NB4 (cell line): ENCODE measurements around the gene BLCAP.
A peak's percentile ranks its signal among the peaks of the same experiment; 100 is the strongest.

ENCODE experiments used
- DNase-seq: peaks from one replicate; pipeline ENCODE4 v3.0.0; 2010; ENCODE audit warnings: low read depth
- H3K4me3 ChIP-seq: one replicate; pipeline ENCODE4 v1.5.1; 2011; ENCODE audit warnings: mild to moderate bottlenecking, low read depth, low read length, moderate library complexity
- MYC ChIP-seq: IDR thresholded peaks from 2 replicates; pipeline ENCODE4 v1.6.1; 2011; ENCODE audit warnings: low read depth, low read length
- POLR2A ChIP-seq: IDR thresholded peaks from 2 replicates; pipeline ENCODE4 v1.6.1; 2011; ENCODE audit warnings: mild to moderate bottlenecking; ENCODE audit not compliant: insufficient read length; ENCODE audit errors: extremely low read depth
- TF ChIP-seq, protein P1 (sequence below): IDR thresholded peaks from 2 replicates; pipeline ENCODE4 v1.6.1; 2011; ENCODE audit warnings: low read depth, low read length
- TF ChIP-seq, protein P2 (sequence below): IDR thresholded peaks from one replicate; pipeline ENCODE4 v1.5.1; 2012; ENCODE audit warnings: low read depth, low read length

BLCAP gene

DNA sequence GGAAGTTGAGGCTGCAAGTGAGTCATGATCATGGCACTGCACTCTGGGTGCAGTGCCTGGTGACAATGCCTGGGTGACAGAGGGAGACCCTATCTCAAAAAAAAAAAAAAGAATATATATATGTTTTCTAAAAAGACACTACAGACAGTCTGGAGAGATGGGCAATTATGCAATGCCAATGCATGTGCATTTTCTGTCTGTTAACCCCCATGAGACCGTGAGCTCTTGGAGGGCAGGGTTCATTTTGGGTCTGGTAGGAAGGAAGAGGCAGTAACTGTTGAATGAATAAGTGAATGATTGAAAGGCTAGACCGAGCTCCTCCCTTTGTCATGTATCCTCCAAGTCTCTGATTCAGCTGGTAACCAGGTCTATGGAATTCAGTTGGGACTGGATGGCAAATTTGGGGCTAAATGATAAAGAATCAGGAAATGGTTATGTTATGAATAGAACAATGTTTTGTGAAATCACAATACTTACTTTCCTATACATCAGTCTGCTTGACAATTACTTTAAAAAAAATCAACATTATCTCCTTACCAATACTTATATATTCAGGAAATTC lies 5.6 kb upstream of the BLCAP start:
- TF ChIP-seq MYC, result 0 out of 2 replicates have a peak, but pooled peaks have one; percentile 16
- TF ChIP-seq, protein P1, sequence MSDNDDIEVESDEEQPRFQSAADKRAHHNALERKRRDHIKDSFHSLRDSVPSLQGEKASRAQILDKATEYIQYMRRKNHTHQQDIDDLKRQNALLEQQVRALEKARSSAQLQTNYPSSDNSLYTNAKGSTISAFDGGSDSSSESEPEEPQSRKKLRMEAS, result 0 out of 2 replicates have a peak, but pooled peaks have one; percentile 7
- TF ChIP-seq POLR2A, result no peak
- DNase-seq, result peak; percentile 69
- H3K4me3 ChIP-seq, result no peak overlapping the region

DNA sequence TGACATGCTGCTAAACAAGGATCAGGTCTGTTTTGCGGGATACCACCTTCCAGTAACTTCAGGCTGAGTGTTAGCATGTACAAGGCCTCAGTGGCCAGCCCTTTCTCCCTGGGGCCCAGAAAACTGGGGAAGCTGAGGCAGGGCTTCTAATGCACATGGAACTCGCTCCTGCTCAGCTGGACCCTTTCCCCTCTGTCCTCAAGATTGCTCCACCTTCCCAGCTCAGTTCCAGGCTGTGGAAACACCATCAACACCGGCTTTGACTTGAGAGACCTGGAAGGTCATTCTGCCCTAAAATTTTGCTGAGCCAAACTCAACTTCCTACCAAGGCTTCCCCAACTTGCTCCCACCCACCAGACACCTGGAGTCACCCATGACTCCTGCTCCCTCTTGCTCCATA lies 4.2 kb upstream of the BLCAP start:
- TF ChIP-seq MYC (no peak), POLR2A (no peak)
- TF ChIP-seq, protein P2, sequence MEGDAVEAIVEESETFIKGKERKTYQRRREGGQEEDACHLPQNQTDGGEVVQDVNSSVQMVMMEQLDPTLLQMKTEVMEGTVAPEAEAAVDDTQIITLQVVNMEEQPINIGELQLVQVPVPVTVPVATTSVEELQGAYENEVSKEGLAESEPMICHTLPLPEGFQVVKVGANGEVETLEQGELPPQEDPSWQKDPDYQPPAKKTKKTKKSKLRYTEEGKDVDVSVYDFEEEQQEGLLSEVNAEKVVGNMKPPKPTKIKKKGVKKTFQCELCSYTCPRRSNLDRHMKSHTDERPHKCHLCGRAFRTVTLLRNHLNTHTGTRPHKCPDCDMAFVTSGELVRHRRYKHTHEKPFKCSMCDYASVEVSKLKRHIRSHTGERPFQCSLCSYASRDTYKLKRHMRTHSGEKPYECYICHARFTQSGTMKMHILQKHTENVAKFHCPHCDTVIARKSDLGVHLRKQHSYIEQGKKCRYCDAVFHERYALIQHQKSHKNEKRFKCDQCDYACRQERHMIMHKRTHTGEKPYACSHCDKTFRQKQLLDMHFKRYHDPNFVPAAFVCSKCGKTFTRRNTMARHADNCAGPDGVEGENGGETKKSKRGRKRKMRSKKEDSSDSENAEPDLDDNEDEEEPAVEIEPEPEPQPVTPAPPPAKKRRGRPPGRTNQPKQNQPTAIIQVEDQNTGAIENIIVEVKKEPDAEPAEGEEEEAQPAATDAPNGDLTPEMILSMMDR, result no peak
- TF ChIP-seq, protein P1, result no peak
- H3K4me3 ChIP-seq, result no peak overlapping the region
- DNase-seq, result no peak

DNA sequence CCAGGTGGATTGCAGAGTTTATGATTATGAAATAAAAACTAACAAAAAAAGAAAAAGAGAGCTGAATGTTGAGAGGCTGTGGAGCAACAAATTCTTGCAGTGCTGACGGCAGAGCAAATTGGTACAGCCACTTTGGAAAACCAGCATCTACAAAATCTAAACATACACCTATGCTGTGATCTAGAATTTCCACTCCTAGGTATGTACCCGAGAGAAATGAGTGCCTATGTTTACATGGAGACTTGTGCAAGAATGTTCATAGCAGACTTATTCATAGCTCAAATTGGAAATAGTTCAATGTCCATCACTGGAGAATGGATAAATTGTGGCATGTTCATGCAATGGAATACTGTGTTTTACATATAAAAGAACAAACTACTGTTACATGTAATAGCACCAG lies 3.0 kb upstream of the BLCAP start:
- H3K4me3 ChIP-seq, result no peak overlapping the region
- no peak for TF ChIP-seq POLR2A
- TF ChIP-seq, protein P2, result no peak
- TF ChIP-seq MYC, result no peak
- TF ChIP-seq, protein P1, result no peak
- no peak for DNase-seq

DNA sequence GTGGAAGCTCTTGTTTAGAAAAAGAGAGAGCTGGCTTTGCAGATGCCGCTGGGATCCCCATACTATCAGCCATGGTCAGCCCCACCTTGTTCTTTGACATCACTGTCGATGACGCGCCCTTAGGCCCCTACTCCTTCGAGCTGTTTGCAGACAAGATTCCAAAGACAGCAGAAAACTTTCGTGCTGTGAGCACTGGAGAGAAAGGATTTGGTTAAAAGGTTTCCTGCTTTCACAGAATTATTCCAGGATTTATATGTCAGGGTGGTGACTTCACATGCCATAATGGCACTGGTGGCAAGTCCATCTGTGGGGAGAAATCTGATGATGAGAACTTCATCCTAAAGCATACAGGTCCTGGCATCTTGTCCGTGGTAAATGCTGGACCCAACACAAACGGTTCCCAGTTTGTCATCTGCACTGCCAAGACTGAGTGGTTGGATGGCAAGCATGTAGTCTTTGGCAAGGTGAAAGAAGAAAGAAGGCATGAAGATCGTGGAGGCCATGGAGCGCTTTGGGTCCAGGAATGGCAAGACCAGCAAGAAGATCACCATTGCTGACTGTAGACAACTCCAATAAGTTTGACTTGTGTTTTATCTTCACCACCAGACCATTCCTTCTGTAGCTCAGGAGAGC lies 2.4 kb upstream of the BLCAP start:
- TF ChIP-seq, protein P1, result no peak
- no peak for TF ChIP-seq POLR2A
- TF ChIP-seq MYC, result no peak
- TF ChIP-seq, protein P2, result no peak
- no peak for DNase-seq
- no peak overlapping the region for H3K4me3 ChIP-seq

DNA sequence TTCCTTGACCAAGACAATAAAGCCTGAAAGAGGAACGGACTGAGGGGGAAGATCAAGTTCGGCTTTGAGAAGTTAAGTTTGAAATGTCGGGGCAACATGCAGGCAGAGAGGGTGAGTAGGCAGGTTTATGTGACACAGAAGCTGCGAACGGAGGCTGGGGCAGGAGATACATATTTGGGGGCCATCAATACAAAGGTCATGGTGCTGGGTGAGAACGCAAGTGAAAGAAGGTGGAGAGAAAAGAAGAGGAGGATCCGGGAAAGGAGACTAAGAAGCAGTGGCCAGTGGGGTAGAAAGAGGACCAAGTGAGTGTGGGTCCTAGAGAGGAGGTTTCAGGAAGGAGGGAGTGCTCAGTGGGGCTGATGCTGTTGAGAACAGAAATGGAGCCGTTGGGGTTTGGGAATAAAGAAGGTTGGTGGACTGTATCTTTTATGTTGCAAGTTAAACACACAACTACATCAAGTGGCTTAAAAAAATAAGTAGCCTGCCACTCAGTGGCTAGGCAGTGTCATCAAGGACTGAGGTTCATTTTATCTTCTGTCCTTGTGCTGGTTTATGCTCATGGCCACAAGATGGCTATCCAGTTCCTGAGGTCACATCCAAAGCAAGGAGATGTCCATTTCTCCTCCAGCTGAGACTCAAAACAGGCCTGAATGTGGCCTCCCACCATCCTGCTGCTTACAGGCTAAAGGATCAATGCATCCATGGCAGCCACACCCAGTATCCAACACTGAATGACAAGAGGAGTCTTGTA lies 1.7 kb upstream of the BLCAP start:
- peak; percentile 45 for DNase-seq
- no peak overlapping the region for H3K4me3 ChIP-seq
- TF ChIP-seq POLR2A (no peak), MYC (no peak)
- TF ChIP-seq, protein P1, result no peak
- TF ChIP-seq, protein P2, result no peak

DNA sequence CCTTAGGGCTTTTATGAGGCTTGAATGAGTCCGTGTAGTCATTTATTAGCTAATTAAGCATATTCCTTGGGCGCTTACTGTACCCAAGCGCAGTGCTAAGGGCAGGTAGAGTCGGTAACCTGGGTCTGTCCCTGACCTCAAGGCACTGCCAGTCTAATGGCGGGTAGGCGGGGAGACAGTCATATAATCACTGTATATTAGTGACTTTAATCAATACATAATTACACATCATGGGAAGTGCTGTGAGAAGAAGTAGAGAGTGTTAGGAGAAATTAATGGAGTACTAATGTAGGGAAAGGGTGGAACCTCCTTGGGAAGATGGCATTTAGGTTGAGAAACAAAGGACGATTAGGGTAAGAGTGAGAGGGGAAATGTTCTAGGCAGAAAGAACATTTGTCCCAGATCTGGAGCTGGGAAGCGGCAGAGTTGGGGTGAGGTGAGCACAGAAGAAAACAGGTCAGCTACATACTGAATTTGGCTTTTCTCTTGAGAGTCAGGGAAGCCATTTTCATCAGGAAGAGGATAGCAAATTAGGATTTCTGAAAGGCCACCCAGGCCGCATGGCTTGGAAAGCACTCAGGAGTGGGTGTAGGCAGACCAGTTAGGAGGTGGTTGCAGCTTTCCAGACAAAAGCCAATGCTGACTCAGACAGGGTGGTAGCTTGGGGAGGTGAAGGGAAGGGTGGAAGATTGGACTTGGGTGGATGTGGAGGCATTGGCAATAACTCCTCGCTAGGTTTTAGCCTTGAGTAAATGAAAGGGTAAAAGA lies 954 bp upstream of the BLCAP start:
- H3K4me3 ChIP-seq, result peak overlapping the region; percentile 88
- TF ChIP-seq POLR2A, result no peak
- no peak for TF ChIP-seq MYC
- TF ChIP-seq, protein P2, result no peak
- TF ChIP-seq, protein P1, result no peak
- no peak for DNase-seq
